PFSK-1 (cell line): ENCODE measurements around the gene C13orf42.

Source experiments
- POLR2AphosphoS5 ChIP-seq: IDR thresholded peaks from 2 replicates; pipeline ENCODE4 v1.6.1; 2012; ENCODE audit warnings: low read depth, mild to moderate bottlenecking, control low read depth, low read length, moderate library complexity
- TAF1 ChIP-seq: IDR thresholded peaks from 2 replicates; pipeline ENCODE4 v1.6.1; 2012; ENCODE audit warnings: low read length, control low read depth, borderline replicate concordance; ENCODE audit not compliant: insufficient read depth

DNA sequence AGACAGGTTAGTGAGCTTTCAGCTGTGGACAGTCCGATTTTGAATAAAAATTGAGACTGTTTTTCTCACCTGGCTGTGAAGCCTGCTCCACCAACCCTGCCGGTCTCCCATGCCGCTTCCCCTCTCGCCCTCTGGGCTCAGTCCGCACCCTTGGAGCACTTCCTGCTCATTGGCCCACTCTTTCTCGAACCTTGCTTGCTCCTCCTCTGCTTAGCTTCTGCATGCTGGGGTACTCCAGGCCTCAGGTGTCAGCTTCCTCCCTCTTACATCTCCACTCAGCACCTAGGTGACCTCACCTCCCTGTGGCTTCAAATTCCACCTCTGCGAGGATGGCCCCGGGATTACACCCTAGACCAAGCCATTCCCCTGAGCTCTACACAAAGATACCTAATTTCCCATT, 39.6 kb downstream of the C13orf42 start:
- no peak for TF ChIP-seq TAF1
- no peak for TF ChIP-seq POLR2AphosphoS5
